ENCODE measurements around the gene KCNJ15.
"Not testable (repeated sequence)": the region's sequence is repeated elsewhere in the genome, so short reads cannot be mapped to it uniquely, and the experiment has no call there.

Gene KCNJ15

DNA sequence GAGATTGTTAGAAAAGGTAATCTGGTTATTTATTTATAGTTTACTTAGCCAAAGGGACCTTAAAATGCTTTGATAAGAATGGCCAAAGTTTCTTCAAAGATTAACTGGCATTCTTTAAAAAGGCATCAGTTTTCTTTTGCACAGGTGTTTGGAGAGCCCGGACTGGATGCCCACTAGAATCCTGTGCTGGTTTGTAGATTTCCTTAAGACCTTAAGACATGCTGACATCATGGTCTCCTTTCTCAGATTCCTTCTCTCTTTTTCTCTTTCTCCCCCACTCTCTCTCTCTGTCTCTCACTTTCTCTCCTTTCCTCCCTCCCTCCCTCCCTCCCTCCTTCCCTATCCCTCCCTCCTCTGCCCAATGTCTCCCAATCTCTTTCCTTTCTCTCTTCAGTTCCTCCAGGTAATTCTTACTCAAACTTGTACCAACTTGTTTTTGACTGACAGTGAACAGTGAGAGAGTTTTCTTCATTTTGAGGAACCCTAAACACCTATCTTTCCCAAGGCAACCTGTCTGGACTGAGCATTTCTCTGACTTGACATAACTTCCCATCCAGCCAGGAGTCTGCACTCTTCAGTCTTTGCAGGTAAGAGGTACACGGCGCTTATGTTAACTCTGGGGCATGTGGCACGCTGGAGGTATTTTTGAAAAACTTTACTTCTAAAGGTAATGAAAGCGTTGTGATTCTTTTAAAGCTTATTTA lies at the start of gene KCNJ15:
Gene KCNJ15 (plus strand): TSS at position 393 of the 704 bp plus-strand sequence. CDS start 42,271 bp downstream, outside the sequence.
- DNase-seq: no peak

GRCh38 chr21:38208118-38208517 lies 48.7 kb upstream of the KCNJ15 start:
- no peak for DNase-seq

GRCh38 chr21:38211321-38211720 lies 45.5 kb upstream of the KCNJ15 start:
- DNase-seq: no peak

- no peak for DNase-seq
These were observed 44.1 kb upstream of the KCNJ15 start for GRCh38 chr21:38212706-38213105.

GRCh38 chr21:38219049-38219628 lies 37.7 kb upstream of the KCNJ15 start:
- DNase-seq: peak; percentile 78

- no peak for DNase-seq
These were observed 36.5 kb upstream of the KCNJ15 start for GRCh38 chr21:38220270-38220737.

DNA sequence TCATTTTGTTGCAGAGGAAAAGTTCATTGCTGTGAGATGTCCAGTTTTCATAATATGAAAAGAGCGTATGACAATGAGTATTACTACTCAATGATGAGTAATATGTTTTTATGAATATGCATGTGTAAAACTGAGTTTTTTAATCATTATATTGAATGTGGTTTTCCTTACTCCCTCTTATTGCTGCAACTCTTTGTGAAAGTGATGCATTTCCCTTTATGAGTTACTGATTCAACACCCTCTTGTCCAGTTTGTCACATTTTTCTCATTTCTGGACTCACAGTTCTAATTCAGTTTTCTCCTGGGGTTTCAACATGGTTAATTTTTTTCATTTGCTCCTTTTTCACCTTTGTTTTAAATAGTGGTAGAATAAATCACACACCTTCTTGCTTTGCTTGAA lies 35.2 kb upstream of the KCNJ15 start:
- DNase-seq: no peak

DNA sequence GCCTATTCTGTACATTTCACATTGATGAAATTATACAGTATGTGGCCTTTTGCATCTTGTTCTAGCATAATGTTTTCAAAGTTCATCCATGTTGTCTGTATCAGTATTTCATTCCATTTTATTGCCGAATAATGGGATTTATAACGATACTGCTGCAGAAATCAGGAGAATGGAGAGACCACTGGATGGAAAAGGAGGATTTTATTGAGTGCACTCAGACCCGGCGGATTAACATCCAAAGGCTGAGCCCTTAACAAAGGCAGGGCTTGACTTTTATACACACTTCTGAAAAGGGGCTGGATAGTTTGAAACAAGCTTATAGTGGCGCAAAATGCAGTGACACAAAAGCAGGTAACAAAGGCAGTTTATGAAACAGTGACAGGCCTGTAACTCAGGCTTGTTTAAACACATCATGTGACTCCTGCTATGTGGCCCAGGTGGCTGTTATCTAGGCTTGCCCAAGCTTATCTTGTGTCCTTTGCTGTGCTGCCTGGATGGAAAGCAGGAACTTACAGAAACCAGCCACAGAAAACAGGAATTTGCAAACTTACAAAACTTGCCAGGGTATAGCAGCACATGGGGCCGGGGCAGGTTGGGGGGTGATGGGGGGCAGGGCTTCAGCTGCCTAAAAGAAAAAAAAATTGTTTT lies 32.8 kb upstream of the KCNJ15 start:
- DNase-seq: no peak

DNA sequence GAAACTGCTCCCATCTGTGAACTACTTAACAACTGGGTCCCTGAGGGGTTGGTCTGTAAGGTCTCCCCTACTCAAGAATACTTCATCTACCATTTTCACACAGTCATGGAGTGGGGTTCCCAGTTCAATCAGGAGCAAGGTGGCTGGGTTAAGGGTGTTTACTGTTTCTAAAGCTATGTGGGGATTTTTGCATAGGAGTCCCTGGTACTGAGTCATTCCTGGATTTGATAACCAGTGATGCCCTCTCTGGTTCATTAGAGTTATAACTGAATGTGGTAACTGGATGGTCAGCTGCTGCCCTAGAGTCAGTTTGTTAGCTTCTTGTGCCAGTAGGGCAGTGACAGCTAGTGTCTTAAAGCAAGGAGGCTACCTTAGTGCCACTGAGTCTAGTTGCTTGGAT lies 29.4 kb upstream of the KCNJ15 start:
- no peak for DNase-seq

GRCh38 chr21:38228115-38228514 lies 28.7 kb upstream of the KCNJ15 start:
- DNase-seq: no peak

DNA sequence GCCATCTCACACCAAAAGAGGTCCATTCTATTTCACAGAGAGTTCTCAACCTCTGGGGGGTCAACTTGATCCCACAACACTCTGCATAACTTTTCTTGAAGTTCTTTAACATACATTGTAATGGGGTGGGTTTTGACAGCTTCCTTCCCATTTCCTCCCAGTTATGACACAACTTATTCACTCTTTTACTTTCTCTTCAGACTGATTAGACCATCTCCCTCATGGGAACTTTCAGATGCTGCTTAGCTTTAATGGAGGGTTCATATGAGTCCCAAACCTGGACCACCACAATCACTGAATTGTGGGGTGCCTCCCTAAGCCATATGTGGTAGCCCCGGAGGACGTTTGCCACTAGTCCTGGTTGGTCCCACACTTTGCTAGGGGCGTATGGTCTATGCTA lies 28.3 kb upstream of the KCNJ15 start:
- no peak for DNase-seq

- no peak for DNase-seq
These were observed 27.4 kb upstream of the KCNJ15 start for GRCh38 chr21:38229260-38229877.

DNA sequence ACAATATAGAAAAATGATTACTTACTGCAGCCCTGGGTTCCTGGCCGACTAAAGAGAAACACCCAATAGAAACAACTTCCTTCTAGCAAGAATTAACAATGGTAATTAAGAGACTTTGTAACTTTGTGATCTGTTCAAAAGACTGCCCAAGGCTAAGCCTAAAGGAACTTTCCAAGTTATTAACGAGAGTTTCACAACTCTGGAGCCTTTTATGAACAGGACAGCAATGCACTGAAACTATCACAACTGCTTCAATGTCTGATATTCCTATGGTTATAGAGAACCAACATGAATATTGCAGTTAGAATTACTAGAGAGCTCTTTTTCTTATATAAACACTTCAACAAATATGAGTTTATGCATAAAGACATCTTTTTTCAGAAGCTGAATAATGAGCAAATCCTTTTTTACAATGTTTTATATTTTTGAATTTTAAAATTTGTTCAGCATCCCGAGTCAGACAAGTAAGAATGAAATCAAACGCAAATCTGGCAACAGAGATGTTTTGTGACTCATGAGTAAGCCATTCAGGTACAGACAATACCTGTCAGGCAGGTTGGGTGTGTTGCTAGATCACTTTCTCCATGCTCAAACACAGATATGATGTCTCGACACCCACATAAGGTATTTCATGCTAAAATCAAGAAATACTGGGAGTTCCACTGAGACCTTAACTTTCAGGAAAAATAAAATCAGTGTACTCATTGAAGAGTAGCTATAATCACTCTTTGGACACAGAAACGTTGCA lies 22.2 kb upstream of the KCNJ15 start:
- DNase-seq: no peak

GRCh38 chr21:38235251-38235650 lies 21.5 kb upstream of the KCNJ15 start:
- not testable (repeated sequence) for DNase-seq

DNA sequence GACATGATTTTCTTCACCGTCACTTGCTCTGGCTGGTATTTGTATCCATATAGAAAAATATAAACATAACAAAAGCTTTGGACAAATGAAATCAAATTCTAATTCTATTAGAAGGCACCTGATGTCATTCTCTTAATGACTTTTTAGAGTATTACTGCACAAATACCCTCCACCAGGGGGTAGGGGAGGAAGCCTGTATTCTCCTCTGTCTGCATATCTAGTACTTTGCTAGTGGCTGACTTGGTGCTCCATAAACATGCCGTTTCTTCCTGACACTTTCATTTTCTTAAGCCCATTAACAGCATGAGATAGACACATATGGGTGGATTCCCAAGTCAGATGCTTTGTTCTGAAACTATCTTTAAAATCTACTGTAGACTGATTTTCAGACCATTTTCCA lies 20.6 kb upstream of the KCNJ15 start:
- DNase-seq: no peak

- no peak for DNase-seq
These were observed 17.1 kb upstream of the KCNJ15 start for GRCh38 chr21:38239672-38240071.

DNA sequence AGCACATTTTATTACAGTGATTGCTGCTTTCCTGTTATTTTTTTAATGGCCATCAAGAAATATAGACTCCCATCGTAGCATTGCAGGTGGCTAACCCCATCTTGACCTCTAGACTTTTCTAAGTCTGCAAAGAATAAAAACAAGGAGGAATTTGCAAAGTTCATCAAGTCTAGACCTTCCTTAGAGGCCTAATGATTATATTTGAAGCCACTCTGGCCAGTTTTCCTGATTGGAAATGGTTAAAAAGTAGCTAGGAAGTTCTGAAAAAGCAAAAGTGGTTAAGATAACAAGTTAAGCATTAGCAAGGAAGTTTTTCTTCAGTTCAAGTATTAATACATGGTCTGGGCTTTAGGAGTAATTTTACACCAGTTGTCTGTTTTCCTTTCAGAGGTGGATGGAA lies 16.7 kb upstream of the KCNJ15 start:
- no peak for DNase-seq

DNA sequence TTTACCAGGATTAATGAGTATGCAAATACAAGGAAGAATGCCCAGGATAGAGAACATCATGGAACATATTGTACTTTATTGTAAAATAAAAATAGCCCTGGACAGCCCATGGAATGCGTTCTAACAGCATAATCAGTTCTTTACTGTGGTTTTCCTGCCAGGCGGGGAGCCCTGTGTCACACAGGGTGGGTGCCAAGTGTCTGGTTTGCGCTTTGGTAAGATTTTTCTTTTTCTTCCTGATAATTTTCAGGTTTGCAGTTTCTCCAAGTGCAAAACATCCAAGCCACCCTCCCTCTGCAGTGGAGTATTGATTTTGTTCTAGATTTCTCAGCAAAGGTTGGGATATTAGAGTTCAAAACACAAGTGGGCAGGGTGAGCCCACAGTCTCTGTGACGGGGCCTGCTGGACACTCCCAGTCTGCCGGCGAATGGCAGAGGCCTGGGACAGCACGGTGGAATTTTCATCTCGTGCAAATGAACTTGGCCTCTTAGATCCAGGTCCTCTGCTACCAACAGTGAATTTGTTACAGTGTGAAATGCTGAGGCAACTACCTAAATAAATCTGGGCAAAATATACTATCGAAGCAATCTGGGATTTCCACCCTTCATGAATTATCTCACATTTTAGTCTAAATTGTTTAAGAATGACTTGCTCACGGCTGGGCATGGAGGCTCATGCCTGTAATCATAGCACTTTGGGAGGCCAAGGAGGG lies 15.6 kb upstream of the KCNJ15 start:
- no peak for DNase-seq

- no peak for DNase-seq
These were observed 14.7 kb upstream of the KCNJ15 start for GRCh38 chr21:38242061-38242460.

DNA sequence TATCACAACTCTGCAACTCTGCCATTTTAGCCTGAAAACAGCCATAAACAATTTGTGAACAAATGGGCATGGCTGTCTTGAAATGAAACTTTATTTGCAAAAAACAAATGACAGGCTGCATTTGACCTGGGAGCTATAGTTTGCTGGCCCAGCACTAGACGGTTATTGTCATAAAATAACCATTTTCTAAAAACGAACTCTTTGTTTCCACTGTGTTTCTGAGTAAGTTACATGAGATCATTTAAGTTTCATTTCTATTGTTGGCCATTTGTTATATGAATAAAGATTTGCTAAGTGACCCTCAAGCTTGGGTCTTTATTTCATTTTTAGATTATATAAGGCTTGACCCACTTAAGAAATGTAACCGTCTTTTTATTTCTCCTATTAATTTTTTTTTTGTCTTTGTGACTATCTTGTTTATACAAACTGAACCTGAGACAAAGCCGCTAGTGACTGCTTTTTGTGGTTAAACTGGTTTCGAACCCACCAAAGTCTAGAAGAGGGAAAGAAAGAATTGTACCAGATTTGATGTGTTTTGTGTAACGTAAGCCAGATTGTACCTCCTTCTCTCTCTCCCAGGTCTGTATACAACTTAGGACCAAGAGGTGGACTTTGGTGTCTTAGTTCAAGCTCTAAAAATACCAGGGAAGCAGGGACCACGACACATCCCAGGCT lies 12.9 kb upstream of the KCNJ15 start:
- DNase-seq: no peak

DNA sequence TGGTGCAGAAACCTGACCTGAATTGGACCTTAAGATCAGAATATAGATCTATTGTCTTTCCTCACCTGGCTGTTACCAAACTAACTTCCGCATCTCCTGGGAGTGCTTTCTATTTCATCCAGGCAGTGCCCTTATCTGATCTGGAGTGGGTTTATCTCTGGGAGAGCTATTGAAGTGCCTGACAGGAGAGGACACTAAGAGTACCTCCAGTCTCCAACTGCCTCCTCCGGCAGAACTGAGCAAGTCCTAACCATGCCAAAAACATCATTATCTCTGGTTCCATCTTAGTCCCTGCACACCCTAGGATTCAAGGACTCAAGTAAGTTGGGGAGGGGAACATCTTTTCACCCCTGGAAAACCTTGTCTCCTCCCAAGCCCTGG lies 12.4 kb upstream of the KCNJ15 start:
- no peak for DNase-seq

All from NCI-H1092 (cell line).